Measurements from ENCODE around the gene IL26.

DNA sequence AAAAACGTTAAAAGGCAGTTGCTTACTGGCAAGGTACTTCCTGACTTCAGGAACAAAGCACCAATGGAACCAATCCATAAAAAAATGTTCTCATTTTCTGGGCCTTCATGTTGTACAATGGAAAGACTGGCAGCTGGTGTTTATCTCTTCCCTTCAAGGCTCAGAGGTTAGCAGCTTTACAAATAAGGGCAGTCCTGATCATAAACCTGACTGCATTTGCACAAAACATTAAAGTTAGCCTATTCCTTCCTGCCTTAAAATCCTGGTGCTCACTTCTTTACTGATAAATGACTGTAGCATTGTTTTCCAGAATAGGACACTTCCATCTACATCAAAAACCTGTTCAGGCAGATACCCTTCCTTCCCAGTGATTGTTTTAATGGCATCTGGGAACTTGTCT lies 19.2 kb downstream of the IL26 start:
- TF ChIP-seq FOXA1 (IDR thresholded peaks at IDR 0.05) (no peak), ELF4 (IDR thresholded peaks at IDR 0.05) (no peak), SUZ12 (IDR thresholded peaks at IDR 0.05) (no peak), TARDBP (IDR thresholded peaks at IDR 0.05) (no peak), FOXK2 (IDR thresholded peaks at IDR 0.05) (no peak), SP1 (IDR thresholded peaks at IDR 0.05) (no peak), FOXM1 (IDR thresholded peaks at IDR 0.05; ENCODE audit: borderline replicate concordance) (no peak), ARNT (IDR thresholded peaks at IDR 0.05) (no peak), BHLHE40 (IDR thresholded peaks at IDR 0.05; ENCODE audit: borderline replicate concordance) (no peak), ZNF384 (IDR thresholded peaks at IDR 0.05) (no peak), HDGF (IDR thresholded peaks at IDR 0.05; ENCODE audit: borderline replicate concordance) (no peak)
- TF ChIP-seq, protein P1, sequence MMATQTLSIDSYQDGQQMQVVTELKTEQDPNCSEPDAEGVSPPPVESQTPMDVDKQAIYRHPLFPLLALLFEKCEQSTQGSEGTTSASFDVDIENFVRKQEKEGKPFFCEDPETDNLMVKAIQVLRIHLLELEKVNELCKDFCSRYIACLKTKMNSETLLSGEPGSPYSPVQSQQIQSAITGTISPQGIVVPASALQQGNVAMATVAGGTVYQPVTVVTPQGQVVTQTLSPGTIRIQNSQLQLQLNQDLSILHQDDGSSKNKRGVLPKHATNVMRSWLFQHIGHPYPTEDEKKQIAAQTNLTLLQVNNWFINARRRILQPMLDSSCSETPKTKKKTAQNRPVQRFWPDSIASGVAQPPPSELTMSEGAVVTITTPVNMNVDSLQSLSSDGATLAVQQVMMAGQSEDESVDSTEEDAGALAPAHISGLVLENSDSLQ (IDR thresholded peaks at IDR 0.05), result no peak

Measured in HEK293T (cell line).